Kidney epithelial cell (primary cell): ENCODE results near the gene PLEKHG1. TPM values are rescaled to one million over a fixed set of nuclear protein-coding genes. Genes with fewer than 3 reads are reported as not detected.

Source experiments
- DNase-seq: peaks from one replicate; pipeline ENCODE4 v3.0.0-alpha.2; 2010; ENCODE audit warnings: low read depth
- H3K27me3 ChIP-seq: 2 replicates; pipeline ENCODE4 v1.6.0; 2011; ENCODE audit warnings: low read length; ENCODE audit not compliant: control insufficient read depth, insufficient read depth
- H3K36me3 ChIP-seq: 2 replicates; pipeline ENCODE4 v1.5.1; 2011; ENCODE audit warnings: low read length; ENCODE audit not compliant: control insufficient read depth, insufficient read depth
- H3K4me3 ChIP-seq: 2 replicates; pipeline ENCODE4 v1.5.1; 2011; ENCODE audit warnings: low read depth, mild to moderate bottlenecking, control low read depth, low read length
- total RNA-seq: library from RNA; depleted of rRNA; stranded (reverse); fragments of >200 nt; gene quantifications from 2 replicates; pipeline ENCODE4 v1.2.3, GENCODE V29; 2015
- TF ChIP-seq, protein P1 (sequence below): IDR thresholded peaks from 2 replicates; pipeline ENCODE4 v1.5.1; 2011; ENCODE audit warnings: mild to moderate bottlenecking, moderate library complexity, low read length, control low read depth, inconsistent platforms; ENCODE audit not compliant: insufficient read depth, poor library complexity, severe bottlenecking

The PLEKHG1 gene
- total RNA-seq, 1 donor from 2014 or later: 27.8 TPM

DNA sequence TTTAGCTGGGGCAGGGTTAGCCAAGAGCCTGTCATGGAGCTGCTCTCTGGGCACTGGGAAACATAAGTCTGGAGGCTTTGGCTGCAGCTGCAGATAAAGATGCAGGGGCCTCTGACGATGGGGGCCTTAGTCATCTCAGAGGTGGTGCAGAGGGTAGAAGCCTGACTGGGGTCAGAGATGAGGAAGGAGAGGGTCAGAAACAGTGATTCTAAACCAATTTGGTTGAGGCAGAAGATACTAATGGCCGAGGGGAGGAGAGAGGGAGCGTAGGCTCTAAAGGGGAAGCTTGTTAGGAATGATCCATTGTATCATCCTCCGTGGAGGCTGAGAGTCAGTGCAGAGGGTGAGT, 33.8 kb downstream of the PLEKHG1 start:
- no peaks in the 10 kb centered on the region for H3K27me3 ChIP-seq
- DNase-seq: no peak
- TF ChIP-seq, protein P1, sequence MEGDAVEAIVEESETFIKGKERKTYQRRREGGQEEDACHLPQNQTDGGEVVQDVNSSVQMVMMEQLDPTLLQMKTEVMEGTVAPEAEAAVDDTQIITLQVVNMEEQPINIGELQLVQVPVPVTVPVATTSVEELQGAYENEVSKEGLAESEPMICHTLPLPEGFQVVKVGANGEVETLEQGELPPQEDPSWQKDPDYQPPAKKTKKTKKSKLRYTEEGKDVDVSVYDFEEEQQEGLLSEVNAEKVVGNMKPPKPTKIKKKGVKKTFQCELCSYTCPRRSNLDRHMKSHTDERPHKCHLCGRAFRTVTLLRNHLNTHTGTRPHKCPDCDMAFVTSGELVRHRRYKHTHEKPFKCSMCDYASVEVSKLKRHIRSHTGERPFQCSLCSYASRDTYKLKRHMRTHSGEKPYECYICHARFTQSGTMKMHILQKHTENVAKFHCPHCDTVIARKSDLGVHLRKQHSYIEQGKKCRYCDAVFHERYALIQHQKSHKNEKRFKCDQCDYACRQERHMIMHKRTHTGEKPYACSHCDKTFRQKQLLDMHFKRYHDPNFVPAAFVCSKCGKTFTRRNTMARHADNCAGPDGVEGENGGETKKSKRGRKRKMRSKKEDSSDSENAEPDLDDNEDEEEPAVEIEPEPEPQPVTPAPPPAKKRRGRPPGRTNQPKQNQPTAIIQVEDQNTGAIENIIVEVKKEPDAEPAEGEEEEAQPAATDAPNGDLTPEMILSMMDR: no peak

DNA sequence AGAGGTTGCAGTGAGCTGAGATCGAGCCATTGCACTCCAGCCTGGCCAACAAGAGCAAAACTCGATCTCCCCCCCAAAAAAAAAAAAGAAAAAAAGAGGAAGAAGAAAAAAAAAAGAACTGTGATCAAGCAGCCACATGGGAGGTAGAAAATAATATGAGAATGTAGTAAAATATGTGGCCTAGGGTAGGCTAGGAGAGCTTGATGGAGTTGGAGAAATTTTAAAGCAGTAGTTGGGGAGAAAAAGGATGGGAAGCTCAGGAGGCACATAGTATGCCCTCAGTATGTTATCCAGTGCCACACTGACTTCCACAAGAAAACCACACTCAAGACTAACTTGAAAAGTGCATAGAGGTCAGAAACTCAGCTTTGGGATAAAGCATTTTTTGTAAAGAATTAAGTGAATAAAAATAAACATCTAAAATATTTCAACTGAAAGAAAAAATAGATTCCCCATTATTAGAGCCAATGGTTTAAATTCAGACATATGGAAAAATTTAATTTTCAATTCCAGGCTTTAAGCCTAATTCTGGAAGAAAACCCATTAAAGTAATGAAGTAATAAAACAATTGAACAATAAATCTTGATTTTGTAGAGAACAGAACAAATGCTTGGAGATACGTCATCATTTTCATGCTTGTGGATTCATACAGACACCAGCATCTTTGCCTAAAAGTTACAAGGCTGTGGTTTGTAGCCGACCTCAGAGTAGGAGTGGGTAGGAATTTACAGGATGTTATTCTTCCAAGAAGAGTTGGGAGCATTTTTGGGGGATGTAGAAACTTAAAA, 34.7 kb downstream of the PLEKHG1 start:
- DNase-seq: no peak
- Histone ChIP-seq H3K27me3 (no peaks in the 10 kb centered on the region), H3K4me3 (no peak overlapping the region), H3K36me3 (no peaks in the 10 kb centered on the region)
- TF ChIP-seq, protein P1: no peak

More for the DNA sequence above, 33.8 kb downstream of the PLEKHG1 start:
- Histone ChIP-seq H3K4me3 (no peak overlapping the region), H3K36me3 (no peaks in the 10 kb centered on the region)

DNA sequence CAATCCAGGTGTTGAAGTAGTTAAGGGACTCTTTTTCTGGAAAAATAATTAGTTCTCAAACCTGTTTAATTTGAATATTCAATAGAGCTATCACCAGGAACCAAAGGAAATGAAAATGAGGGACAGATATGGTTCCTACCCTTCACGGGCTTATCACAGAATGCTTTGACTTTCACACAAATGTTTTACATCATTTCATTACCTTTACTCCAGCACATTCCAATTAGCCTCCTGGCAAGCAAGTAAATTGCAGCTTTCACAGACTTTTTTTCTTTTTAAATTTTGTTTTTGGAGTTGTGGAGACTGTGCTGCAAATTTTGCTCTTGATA, 35.2 kb downstream of the PLEKHG1 start:
- Histone ChIP-seq H3K27me3 (no peaks in the 10 kb centered on the region), H3K36me3 (no peaks in the 10 kb centered on the region), H3K4me3 (no peak overlapping the region)
- TF ChIP-seq, protein P1: no peak
- DNase-seq: no peak

DNA sequence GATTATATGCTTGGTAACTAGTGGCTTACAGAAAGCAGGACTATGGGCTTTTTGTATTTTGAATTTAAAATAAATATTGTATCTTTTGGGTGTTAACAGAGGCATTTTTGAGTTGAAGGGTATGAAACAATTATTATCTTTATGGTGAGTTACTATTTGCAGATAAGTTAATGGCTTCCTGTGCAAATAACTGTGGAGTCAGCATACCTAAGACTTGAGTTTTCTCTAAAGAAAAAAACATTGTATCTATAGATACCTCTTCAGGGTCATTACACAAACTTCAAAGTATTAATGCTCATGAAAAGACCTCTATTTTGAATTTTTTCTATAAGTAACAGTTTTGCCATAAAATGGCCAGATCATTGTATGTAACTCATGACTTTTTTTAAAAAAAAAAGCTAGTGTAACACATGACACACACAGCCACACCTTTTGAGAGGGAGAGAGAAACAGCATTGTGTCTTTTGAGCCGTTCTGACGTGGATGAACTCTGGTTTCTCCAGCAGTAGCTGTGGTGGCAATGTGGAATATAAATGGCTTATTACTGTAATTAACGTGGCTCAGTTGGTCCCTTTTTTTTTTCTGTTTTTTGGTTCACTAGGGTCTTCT, 36.3 kb downstream of the PLEKHG1 start:
- TF ChIP-seq, protein P1: no peak
- no peaks in the 10 kb centered on the region for H3K36me3 ChIP-seq
- H3K4me3 ChIP-seq: no peak overlapping the region
- DNase-seq: no peak
- no peaks in the 10 kb centered on the region for H3K27me3 ChIP-seq

DNA sequence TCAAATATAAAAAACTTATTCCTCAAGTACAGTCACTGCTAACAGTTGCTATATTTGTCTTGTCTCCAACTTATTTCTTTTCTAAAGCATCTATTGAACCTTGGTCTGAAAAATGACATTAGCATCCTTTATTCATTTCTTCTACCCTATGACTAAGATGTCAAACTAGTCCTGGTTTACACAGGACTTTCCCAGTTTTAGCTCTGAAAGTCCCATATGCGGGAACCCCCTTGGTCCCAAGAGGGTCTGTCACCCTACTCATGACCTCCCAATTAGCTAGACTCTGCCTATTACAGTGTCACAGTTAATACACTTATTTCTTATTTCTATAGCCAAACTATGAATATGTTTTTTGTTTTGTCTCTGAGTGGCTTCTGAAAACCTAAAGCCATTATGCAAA, 37.1 kb downstream of the PLEKHG1 start:
- TF ChIP-seq, protein P1: no peak
- H3K4me3 ChIP-seq: no peak overlapping the region
- no peak for DNase-seq
- no peaks in the 10 kb centered on the region for H3K36me3 ChIP-seq
- no peaks in the 10 kb centered on the region for H3K27me3 ChIP-seq

DNA sequence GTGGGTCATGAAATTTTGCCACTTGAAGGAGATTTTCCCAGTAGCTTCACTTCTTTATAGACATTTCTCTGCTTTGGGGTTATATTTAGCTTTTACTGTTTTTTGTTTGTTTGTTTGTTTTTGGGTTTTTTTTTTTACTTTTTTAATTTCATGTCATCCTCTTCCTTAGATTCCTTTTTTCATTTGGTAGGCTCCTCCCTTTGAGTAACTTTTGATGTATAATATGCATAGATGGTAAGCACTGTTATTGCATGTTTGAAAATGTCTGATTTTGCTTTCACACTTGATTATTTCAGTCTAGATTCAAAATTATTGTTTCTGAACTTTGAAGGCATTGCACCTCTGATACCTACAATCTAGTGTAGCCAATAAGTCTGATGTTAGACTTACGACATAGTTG, 37.6 kb downstream of the PLEKHG1 start:
- TF ChIP-seq, protein P1: no peak
- Histone ChIP-seq H3K36me3 (no peaks in the 10 kb centered on the region), H3K4me3 (no peak overlapping the region), H3K27me3 (no peaks in the 10 kb centered on the region)
- DNase-seq: no peak
